Measurements from ENCODE around the gene CALR. TPM values are rescaled to one million over a fixed set of nuclear protein-coding genes. Genes with fewer than 3 reads are reported as not detected.

CALR gene
- polyA plus RNA-seq, 1 donor (not counting 4 experiments of a cell fraction or from before 2014, with no cell fraction given) = 899 TPM

- H2AFZ ChIP-seq (ENCODE audit: control insufficient read depth, low read length) = no peak overlapping the region
- DNase-seq (ENCODE audit: low read depth, low spot score) = no peak
- H3K36me3 ChIP-seq (ENCODE audit: control insufficient read depth in 2 of 2, extremely low read depth in 1 of 2, insufficient read depth in 2 of 2, low read length in 2 of 2) = peaks cover 7 to 9% of the 10 kb centered on the region in 2 experiments
- H3K4me3 ChIP-seq (ENCODE audit: control insufficient read depth in 2 of 3, extremely low read depth in 1 of 3, insufficient read depth in 2 of 3, low read depth in 1 of 3, low read length in 3 of 3) = no peak overlapping the region
- no peak for TF ChIP-seq EZH2 (IDR thresholded peaks at IDR 0.05; ENCODE audit: low read length)
- no peak for TF ChIP-seq CTCF (optimal IDR thresholded peaks at IDR 0.05 in 1 of 3, IDR thresholded peaks at IDR 0.05 in 1 of 3, conservative IDR thresholded peaks at IDR 0.05 in 1 of 3; ENCODE audit: extremely low read depth in 1 of 3, insufficient read depth in 2 of 3, low read length in 3 of 3)
- no peak overlapping the region for H3K9ac ChIP-seq (ENCODE audit: control insufficient read depth, extremely low read depth, insufficient read depth, low read length)
- no peaks in the 10 kb centered on the region for H3K79me2 ChIP-seq (ENCODE audit: control insufficient read depth, insufficient read depth, low read length)
- H3K4me2 ChIP-seq (ENCODE audit: control insufficient read depth, extremely low read depth, insufficient read depth, low read depth, low read length) = no peak overlapping the region
- H3K4me1 ChIP-seq (ENCODE audit: control insufficient read depth, extremely low read depth, insufficient read depth, low read length) = peaks cover 6% of the 10 kb centered on the region
- H3K27me3 ChIP-seq (ENCODE audit: control insufficient read depth, extremely low read depth, insufficient read depth, low read length) = no peaks in the 10 kb centered on the region
- no peaks in the 10 kb centered on the region for H3K9me1 ChIP-seq (ENCODE audit: control insufficient read depth, extremely low read depth, insufficient read depth, low read length)
- H4K20me1 ChIP-seq (ENCODE audit: control insufficient read depth, extremely low read depth, insufficient read depth, low read length) = no peaks in the 10 kb centered on the region
- H3K9me3 ChIP-seq (ENCODE audit: control insufficient read depth, low read depth, low read length) = no peaks in the 10 kb centered on the region
- dilution Hi-C loops (cut with MboI; ENCODE audit: extremely low pct_ligation_motif_present, low sequenced_read_pairs) = no loop called here
- FAIRE-seq = no peak
- no peak overlapping the region for H3K27ac ChIP-seq (ENCODE audit: control insufficient read depth, insufficient read depth, low read length)
These were observed 20.2 kb upstream of the CALR start for GRCh38 chr19:12918253-12918652.

GRCh38 chr19:12921047-12921446 is 17.4 kb upstream of the CALR start:
- Histone ChIP-seq H3K9ac (ENCODE audit: control insufficient read depth, extremely low read depth, insufficient read depth, low read length) (no peak overlapping the region), H3K9me1 (ENCODE audit: control insufficient read depth, extremely low read depth, insufficient read depth, low read length) (no peaks in the 10 kb centered on the region), H3K27me3 (ENCODE audit: control insufficient read depth, extremely low read depth, insufficient read depth, low read length) (no peaks in the 10 kb centered on the region), H3K4me1 (ENCODE audit: control insufficient read depth, extremely low read depth, insufficient read depth, low read length) (peaks cover 4% of the 10 kb centered on the region), H4K20me1 (ENCODE audit: control insufficient read depth, extremely low read depth, insufficient read depth, low read length) (no peaks in the 10 kb centered on the region), H3K4me3 (ENCODE audit: control insufficient read depth in 2 of 3, extremely low read depth in 1 of 3, insufficient read depth in 2 of 3, low read depth in 1 of 3, low read length in 3 of 3) (no peak overlapping the region), H3K36me3 (ENCODE audit: control insufficient read depth in 2 of 2, extremely low read depth in 1 of 2, insufficient read depth in 2 of 2, low read length in 2 of 2) (peaks cover 18 to 23% of the 10 kb centered on the region in 2 experiments), H2AFZ (ENCODE audit: control insufficient read depth, low read length) (no peak overlapping the region), H3K79me2 (ENCODE audit: control insufficient read depth, insufficient read depth, low read length) (no peaks in the 10 kb centered on the region), H3K9me3 (ENCODE audit: control insufficient read depth, low read depth, low read length) (no peaks in the 10 kb centered on the region), H3K4me2 (ENCODE audit: control insufficient read depth, extremely low read depth, insufficient read depth, low read depth, low read length) (no peak overlapping the region), H3K27ac (ENCODE audit: control insufficient read depth, insufficient read depth, low read length) (no peak overlapping the region)
- TF ChIP-seq CTCF (optimal IDR thresholded peaks at IDR 0.05 in 1 of 3, IDR thresholded peaks at IDR 0.05 in 1 of 3, conservative IDR thresholded peaks at IDR 0.05 in 1 of 3; ENCODE audit: extremely low read depth in 1 of 3, insufficient read depth in 2 of 3, low read length in 3 of 3) = no peak
- no peak for TF ChIP-seq EZH2 (IDR thresholded peaks at IDR 0.05; ENCODE audit: low read length)
- FAIRE-seq (no peak), DNase-seq (ENCODE audit: low read depth, low spot score) (no peak)
- dilution Hi-C loops (cut with MboI; ENCODE audit: extremely low pct_ligation_motif_present, low sequenced_read_pairs) = no loop called here

Measured in keratinocyte (primary cell).